Osteoblast (primary cell): ENCODE results near the gene CXCL12. TPM values are rescaled to one million over a fixed set of nuclear protein-coding genes. Genes with fewer than 3 reads are reported as not detected.

ENCODE experiments used
- DNase-seq: peaks from one replicate; pipeline ENCODE4 v3.0.0; 2011; ENCODE audit warnings: low spot score, mixed read lengths; ENCODE audit not compliant: insufficient read length; ENCODE audit errors: missing footprints
- H2AFZ ChIP-seq: 2 replicates; pipeline ENCODE4 v1.6.0; 2011; ENCODE audit warnings: mild to moderate bottlenecking, low read length
- H3K27ac ChIP-seq: 2 replicates; pipeline ENCODE4 v1.5.1; 2011; ENCODE audit warnings: mild to moderate bottlenecking, low read depth, low read length, moderate library complexity
- H3K27me3 ChIP-seq: 2 replicates; pipeline ENCODE4 v1.6.0; 2012; ENCODE audit warnings: mild to moderate bottlenecking, control low read depth, inconsistent platforms, low read length, moderate library complexity; ENCODE audit not compliant: insufficient read depth
- H3K36me3 ChIP-seq: 2 replicates; pipeline ENCODE4 v1.5.1; 2011; ENCODE audit warnings: mild to moderate bottlenecking, low read length, control low read depth, moderate library complexity; ENCODE audit not compliant: insufficient read depth
- H3K4me1 ChIP-seq: 2 replicates; pipeline ENCODE4 v1.5.1; 2011; ENCODE audit warnings: mild to moderate bottlenecking, low read length, control low read depth, moderate library complexity; ENCODE audit not compliant: insufficient read depth
- H3K4me2 ChIP-seq: 2 replicates; pipeline ENCODE4 v1.6.0; 2011; ENCODE audit warnings: mild to moderate bottlenecking, low read length; ENCODE audit not compliant: insufficient read depth
- H3K4me3 ChIP-seq: fragments of 200-600 bp; sonication (generic); 3 replicates; pipeline ENCODE4 v1.5.1; 2012; ENCODE audit warnings: mild to moderate bottlenecking, low read length, inconsistent platforms; ENCODE audit not compliant: insufficient read depth
- H3K79me2 ChIP-seq: 2 replicates; pipeline ENCODE4 v1.6.0; 2012; ENCODE audit warnings: mild to moderate bottlenecking, low read length, control low read depth, inconsistent platforms; ENCODE audit not compliant: insufficient read depth
- H3K9me3 ChIP-seq: 2 replicates; pipeline ENCODE4 v1.5.1; 2011; ENCODE audit warnings: low read depth, low read length, control low read depth
- H4K20me1 ChIP-seq: 2 replicates; pipeline ENCODE4 v1.6.0; 2012; ENCODE audit warnings: mild to moderate bottlenecking, low read length, control low read depth; ENCODE audit not compliant: insufficient read depth
- total RNA-seq: library from RNA; depleted of rRNA; stranded (reverse); fragments of >200 nt; gene quantifications from 2 replicates; pipeline ENCODE4 v1.2.3, GENCODE V29; 2012
- TF ChIP-seq, protein P1 (sequence below): IDR thresholded peaks from 2 replicates; pipeline ENCODE4 v1.5.1; 2011; ENCODE audit warnings: mild to moderate bottlenecking, low read depth, low read length, moderate library complexity; ENCODE audit errors: extremely low read depth

CXCL12 gene
- total RNA-seq, 1 donor: 288 TPM

DNA sequence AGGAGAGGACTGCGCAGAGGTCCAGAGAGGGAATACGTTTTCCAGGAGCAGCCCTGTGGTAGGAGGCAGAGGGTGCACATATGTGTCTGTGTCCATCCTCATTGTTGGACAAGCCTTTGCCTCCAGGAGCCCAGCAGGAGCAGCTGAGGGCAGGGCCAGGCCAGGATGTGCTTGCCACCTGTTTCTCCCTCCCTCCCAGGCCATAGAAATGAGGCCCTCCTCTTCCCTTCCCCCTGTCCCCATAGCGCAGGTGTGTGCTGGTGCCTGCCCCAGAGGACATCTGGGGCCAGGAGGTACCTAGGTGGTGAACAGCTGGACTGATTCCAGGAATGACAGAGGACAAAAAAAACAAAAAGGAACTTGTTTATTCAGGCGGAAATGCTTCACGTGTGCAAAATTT, 10.5 kb upstream of the CXCL12 start:
- Histone ChIP-seq H3K36me3 (no peaks in the 10 kb centered on the region), H3K4me2 (no peak overlapping the region), H4K20me1 (no peaks in the 10 kb centered on the region), H3K9me3 (no peaks in the 10 kb centered on the region), H3K79me2 (no peaks in the 10 kb centered on the region), H3K27ac (no peak overlapping the region), H3K4me3 (no peak overlapping the region), H3K27me3 (peaks cover 5% of the 10 kb centered on the region), H3K4me1 (peaks cover 5% of the 10 kb centered on the region), H2AFZ (no peak overlapping the region)
- peak; percentile 22 for DNase-seq
- TF ChIP-seq, protein P1, sequence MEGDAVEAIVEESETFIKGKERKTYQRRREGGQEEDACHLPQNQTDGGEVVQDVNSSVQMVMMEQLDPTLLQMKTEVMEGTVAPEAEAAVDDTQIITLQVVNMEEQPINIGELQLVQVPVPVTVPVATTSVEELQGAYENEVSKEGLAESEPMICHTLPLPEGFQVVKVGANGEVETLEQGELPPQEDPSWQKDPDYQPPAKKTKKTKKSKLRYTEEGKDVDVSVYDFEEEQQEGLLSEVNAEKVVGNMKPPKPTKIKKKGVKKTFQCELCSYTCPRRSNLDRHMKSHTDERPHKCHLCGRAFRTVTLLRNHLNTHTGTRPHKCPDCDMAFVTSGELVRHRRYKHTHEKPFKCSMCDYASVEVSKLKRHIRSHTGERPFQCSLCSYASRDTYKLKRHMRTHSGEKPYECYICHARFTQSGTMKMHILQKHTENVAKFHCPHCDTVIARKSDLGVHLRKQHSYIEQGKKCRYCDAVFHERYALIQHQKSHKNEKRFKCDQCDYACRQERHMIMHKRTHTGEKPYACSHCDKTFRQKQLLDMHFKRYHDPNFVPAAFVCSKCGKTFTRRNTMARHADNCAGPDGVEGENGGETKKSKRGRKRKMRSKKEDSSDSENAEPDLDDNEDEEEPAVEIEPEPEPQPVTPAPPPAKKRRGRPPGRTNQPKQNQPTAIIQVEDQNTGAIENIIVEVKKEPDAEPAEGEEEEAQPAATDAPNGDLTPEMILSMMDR: no peak

DNA sequence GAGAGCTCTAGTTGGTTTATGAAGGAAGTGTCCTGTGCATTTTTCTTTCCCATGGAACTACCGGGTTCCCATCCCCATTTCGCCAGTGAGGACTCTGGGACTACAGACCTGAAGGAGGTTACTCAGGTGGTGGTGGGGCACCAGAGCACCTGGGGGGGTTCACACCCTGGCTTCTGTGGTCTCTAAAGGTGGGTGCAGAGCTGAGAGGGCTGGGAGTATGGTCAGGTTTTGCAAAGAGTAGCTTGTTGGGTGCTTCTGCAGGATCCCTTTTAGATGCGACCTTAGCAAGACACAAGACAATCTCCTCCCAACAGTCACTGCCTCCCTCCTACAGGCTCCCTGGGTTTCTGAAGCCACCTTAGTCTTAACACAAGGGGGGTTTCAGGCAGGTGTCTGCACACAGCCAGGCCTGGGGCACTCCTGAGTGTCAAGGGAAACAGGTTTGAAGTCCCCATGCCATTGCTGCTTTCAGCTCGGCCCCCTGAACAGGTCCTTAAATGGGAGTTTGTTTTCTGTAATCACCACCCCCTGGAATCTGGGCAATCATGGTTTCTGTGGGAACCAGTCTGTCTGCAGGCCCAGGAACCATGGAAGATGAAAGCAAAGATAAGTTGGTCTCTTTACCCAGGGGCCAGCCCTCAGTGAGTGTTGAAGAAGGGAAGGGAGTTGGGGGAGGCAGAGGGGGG, 9.9 kb upstream of the CXCL12 start:
- no peaks in the 10 kb centered on the region for H4K20me1 ChIP-seq
- peaks cover under 1% of the 10 kb centered on the region for H3K27me3 ChIP-seq
- no peak overlapping the region for H3K4me3 ChIP-seq
- peak; percentile 17 for DNase-seq
- H3K9me3 ChIP-seq: no peaks in the 10 kb centered on the region
- H3K27ac ChIP-seq: no peak overlapping the region
- H3K4me1 ChIP-seq: peaks cover 8% of the 10 kb centered on the region
- no peaks in the 10 kb centered on the region for H3K36me3 ChIP-seq
- TF ChIP-seq, protein P1: no peak
- H3K4me2 ChIP-seq: no peak overlapping the region
- H3K79me2 ChIP-seq: no peaks in the 10 kb centered on the region
- H2AFZ ChIP-seq: no peak overlapping the region

DNA sequence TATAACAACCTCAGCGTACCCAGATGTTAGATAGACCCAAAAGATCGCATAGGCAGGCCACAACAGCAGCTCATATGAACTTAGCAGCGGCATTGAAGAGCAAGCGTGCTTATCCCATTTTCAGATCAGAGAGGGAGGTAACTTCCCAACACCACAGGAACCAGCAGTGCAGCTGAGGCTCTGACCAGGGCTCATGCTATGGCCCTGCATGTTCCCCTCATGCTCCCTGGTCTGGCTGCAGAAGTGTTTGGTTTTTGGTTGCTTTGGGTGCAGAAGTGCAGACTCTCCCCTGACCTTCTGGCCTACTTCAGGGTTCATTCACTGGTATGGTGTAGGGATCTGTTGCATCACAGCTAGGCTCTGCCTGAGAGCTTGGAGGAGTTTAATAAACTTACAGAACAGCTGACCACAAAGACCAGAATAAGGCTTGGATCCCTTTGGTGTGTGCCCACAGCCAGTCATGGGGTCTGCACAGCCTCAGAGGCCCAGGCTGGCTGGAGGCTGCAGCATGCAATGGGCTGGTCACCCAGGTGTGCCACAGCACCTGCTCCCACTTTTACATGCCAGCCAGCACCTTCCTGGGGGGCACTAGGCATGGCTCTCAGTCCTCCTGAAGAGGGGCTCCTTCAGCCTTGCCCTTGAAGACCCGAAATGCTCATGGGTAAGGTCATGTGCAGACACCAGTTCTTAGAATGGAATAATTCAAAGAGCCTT, 9.1 kb upstream of the CXCL12 start:
- Histone ChIP-seq H3K27ac (no peak overlapping the region), H3K9me3 (no peaks in the 10 kb centered on the region), H3K4me1 (peaks cover 8% of the 10 kb centered on the region), H3K4me3 (no peak overlapping the region), H3K79me2 (no peaks in the 10 kb centered on the region), H3K4me2 (no peak overlapping the region), H4K20me1 (no peaks in the 10 kb centered on the region), H3K36me3 (no peaks in the 10 kb centered on the region), H2AFZ (no peak overlapping the region), H3K27me3 (no peaks in the 10 kb centered on the region)
- DNase-seq: peak; percentile 19
- TF ChIP-seq, protein P1: no peak

DNA sequence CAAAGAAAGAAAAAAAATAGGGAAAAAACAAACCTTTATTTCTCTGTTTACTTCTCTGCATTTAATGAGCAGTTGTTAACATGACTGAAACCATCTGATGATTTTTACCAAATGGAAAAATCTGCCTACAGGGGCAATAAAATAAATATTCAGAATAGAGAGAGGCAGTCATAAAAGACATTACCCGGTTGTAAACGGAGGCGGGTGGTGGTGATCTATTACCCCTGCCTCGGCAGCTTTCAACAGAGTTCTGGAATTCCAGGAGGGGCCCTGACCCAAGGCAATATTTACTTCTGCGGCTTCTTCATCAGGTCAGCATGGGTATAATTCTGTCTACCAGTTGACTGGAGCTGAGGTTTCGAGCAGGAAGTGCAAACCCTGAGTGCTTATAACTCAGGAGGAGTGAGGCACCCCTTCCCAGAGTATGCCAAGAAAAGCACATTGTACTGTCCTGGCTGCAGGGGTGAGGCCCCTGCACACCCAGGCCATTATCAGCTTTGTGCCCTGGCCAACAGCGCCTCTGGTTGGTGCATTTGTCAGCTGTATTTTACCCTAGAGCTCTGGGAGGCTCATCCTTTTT, 8.2 kb upstream of the CXCL12 start:
- Histone ChIP-seq H3K9me3 (no peaks in the 10 kb centered on the region), H3K4me3 (no peak overlapping the region), H2AFZ (no peak overlapping the region), H3K36me3 (no peaks in the 10 kb centered on the region), H3K4me1 (peaks cover 8% of the 10 kb centered on the region), H3K27me3 (no peaks in the 10 kb centered on the region), H3K79me2 (no peaks in the 10 kb centered on the region), H3K4me2 (no peak overlapping the region), H3K27ac (no peak overlapping the region), H4K20me1 (no peaks in the 10 kb centered on the region)
- TF ChIP-seq, protein P1: no peak
- peak; percentile 27 for DNase-seq
